G401 (cell line): ENCODE data around the gene HIP1. TPM values are rescaled to one million over a fixed set of nuclear protein-coding genes. Genes with fewer than 3 reads are reported as not detected.
"Not testable (repeated sequence)": the region's sequence is repeated elsewhere in the genome, so short reads cannot be mapped to it uniquely, and the experiment has no call there.

Experiments
- DNase-seq: peaks from one replicate; pipeline ENCODE4 v3.0.0-alpha.2; 2015; ENCODE audit warnings: low spot score
- in situ Hi-C: cut with HindIII; loops from 2 replicates; pipeline ENCODE4 v1.10.0; 2016; ENCODE audit warnings: low sequenced_read_pairs, mixed read lengths
- total RNA-seq: library from RNA; depleted of rRNA; stranded (reverse); fragments of >200 nt; shearing (Covaris generic); gene quantifications from 2 replicates; pipeline ENCODE4 v1.2.3, GENCODE V29; 2014

Gene HIP1
- total RNA-seq, 1 experiment from 2014 or later: 33.2 TPM

DNA sequence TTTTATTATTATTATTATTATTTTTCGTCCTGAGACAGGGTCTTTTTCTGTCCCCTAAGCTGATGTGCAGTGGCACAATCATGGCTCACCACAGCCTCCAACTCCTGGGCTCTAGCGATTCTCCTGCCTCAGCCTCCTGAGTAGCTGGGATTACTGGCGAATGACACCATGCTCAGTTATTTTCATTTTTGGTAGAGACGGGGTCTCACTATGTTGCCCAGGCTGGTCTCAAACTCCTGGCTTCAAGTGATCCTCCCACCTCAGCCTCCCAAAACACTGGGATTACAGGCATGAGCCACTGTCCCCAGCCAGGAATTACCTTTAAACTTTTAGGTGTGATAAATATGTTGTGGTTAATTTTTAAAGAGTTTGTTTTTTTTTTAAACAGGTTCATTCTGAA, 138.0 kb downstream of the HIP1 start:
- DNase-seq, in situ Hi-C loops: not testable (repeated sequence)

DNA sequence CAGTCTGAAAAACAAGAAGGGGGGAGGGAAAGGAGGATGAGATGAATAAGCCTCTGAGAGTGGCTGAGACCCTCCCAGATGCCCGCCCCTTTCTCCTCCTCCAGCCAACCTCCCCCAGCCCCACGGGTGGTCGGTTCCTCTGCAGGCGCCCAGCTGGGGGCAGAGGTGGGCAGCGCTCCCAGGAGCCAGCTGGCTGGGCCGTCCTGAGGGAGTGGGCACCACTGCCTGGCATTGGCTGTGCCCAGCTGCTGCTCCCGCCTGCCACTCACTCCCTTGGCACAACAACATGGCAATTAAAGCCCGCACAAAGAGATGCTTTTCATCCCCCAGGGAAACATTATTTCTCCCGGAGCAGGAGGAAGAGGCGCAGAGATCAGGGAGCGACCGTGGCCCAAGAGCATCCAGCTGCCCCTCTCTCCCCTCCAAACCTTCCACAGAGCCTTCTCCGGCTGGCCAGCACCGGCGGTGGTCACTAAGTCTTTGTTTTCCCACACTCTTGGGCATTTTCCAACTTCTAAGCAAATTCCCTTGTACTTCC, 139.4 kb downstream of the HIP1 start:
- in situ Hi-C loops: loop anchor here (25.0 kb wide), 1 partner anchor 163 kb away; the partner anchor contains the start of gene CCL26

DNA sequence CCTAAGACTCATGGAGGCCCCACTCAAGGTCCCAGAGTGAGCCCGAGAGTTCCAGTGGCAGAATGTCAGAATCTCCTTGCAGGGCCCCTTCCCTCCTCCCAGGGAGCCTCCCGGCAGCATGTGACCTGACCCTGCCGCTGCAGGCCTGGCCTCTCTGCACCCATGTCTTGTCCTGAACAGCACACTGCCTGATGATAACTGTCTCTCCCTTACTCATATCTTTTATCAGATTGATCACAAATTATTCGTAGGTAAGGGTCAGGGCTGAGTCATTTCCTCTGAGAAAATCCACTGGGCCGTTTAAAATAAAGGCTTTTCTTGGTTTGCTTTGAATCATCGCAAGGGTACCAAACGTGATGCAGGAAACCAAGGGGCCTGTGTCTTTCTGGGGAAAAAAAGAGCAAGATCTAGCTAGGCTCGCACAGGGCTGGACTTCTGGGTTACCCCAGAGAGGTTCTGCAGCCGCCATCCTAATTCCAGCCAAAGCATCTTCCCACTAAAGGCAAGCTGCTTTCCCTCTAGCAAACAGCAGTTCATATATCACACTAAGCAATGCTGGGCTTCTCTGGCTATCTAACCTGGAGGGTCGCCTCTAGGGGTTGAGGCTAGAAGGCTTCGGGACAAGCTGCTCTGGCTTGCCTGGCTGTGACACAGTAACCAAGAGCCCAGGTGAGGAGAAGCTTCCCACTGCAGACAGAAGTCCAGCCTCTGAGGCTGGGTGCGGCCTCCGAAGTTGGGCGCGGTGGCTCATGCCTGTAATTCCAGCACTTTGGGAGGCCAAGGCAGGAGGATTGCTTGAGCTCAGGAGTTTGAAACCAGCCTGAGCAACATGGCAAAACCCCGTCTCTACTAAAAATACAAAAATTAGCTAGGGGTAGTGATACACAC, 141.8 kb downstream of the HIP1 start:
- in situ Hi-C loops: loop anchor here (25.0 kb wide), 1 partner anchor 165 kb away; the partner anchor contains the start of gene CCL26
- no peak for DNase-seq

More for the DNA sequence above, 139.4 kb downstream of the HIP1 start:
- peak; percentile 35 for DNase-seq

DNA sequence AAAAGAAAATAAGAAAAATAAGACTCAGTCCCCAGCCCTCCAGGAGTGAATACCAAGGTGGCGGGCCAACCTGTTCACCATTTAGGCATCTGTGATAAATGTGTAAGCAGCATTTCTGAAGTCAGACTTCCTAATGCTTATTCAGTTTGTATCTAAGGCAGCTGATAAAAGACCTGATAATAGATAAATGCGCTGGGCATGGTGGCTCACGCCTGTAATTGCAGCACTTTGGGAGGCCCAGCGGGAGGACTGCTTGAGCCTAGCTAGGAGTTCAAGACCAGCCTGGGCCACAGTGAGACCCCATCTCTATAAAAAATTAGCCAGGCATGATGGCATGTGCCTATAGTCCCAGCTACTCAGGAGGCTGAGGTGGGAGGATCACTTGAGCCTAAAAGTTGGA, 143.0 kb downstream of the HIP1 start:
- in situ Hi-C loops: loop anchor here (25.0 kb wide), 1 partner anchor 167 kb away; the partner anchor contains the start of gene CCL26
- no peak for DNase-seq

DNA sequence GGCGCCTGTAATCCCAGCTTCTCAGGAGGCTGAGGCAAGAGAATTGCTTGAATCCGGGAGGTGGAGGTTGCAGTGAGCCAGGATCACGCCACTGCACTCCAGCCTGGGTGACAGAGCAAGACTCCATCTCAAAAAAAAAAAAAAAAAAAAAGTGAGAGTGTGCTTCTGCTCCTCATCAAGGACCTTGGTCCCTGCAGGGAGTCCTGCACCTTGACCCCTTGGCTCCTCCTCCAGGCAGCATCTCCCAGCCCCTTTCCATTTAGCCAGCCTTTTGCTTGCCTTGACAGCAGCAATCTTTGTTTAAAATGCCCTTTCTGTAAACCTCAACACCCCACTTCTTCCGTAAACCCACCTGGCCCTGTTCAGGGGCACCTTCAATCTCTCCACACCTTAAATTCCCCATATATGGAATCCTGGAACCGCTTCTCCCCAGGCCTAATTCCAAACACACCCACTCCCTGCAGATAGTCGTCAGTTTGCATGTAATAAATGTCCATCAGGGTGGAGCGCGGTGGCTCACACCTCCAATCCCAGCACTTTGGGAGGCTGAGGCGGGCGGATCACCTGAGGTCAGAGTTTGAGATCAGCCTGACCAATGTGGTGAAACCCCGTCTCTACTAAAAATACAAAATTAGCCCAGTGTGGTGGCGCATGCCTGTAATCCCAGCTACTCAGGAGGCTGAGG, 145.1 kb downstream of the HIP1 start:
- not testable (repeated sequence) for DNase-seq
- in situ Hi-C loops: loop anchor here (25.0 kb wide), 1 partner anchor 169 kb away; the partner anchor contains the start of gene CCL26

DNA sequence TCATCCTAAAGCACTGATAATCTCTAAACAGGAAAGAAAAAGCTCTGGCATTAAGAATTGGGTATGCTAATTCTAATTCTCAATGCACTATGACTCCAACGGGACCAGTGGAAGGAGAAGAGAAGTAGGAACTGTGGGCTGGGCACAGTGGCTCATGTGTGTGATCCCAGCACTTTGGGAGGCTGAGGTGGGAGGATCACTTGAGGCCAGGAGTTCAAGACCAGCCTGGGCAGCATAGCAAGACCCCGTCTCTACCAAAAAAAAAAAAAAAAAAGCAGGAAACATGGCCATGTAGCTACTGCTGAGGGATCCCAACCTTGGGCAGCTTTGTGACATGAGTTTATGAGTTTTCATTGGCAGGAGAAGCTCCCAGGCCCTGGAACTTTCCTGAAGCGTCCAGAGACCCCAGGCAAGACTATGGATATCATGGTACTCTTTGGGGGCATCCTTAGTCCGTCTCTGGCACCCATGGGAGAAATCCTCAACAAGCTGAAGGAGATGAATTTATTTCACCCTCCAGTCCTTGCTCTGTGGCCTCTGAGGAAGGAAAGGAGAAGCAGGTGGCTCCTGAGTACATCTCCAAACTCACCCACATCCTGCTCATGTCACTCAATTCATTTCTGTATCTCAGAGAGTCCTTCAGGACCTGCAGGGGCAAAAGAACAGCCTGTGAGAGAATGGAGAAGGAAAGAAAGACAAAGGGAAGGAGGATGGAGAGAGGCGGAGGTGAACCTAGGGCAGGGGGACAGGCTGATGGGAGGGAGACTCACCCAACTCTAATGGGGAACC, 147.1 kb downstream of the HIP1 start:
- DNase-seq: no peak
- in situ Hi-C loops: loop anchor here (25.0 kb wide), 1 partner anchor 171 kb away; the partner anchor contains the start of gene CCL26

DNA sequence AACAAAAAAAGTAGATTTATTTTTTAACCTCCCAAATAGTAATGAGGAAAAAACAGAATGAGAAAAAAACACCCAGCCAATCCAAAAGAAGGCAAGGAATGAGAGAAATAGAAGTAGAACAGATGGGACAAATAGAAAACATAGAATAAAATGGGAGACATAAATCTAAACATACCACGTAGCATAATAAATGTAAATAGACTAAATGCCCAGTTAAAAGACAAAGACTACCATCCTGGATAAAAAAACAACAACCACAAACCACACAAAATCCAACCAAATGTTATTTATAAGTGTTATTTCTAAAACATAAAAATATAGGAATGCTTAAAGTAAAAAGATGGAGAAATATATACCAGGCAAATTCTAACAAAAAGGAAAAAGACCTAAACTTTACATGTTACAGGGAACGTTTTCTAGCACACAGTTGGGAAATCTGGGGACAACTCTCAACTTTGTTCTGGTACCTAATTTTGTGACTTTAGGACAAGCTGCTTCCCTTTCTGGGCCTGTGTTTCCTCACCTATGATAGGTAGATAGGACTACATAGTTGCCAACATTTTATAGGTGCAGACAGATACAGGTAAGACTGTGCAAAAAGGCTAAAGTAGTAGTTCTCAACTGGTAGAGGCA, 148.3 kb downstream of the HIP1 start:
- DNase-seq: no peak

DNA sequence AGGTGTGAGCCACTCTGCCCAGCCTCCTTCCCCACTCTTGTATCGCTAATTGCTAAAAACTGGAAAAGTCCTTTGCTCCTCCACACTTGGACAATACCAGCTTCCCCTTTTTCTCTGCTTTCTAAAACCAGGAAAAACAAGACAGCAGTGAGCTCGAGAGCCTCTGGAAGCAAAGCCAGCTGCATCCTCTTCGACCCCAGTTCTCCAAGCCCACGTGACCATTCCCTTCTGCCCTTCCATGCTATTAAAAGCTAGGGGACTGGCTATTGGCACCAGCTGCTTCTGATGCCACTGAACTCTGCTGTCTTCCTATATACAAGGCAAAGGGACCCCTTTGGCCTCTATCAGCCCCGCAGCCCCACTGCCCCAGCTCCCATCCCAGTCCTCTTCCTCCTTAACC, 154.4 kb downstream of the HIP1 start:
- no peak for DNase-seq
- in situ Hi-C loops: loop anchor here (25.0 kb wide), 1 partner anchor 178 kb away; the partner anchor contains the start of gene CCL26

More for the DNA sequence above, 148.3 kb downstream of the HIP1 start:
- in situ Hi-C loops: loop anchor here (25.0 kb wide), 1 partner anchor 172 kb away; the partner anchor contains the start of gene CCL26

DNA sequence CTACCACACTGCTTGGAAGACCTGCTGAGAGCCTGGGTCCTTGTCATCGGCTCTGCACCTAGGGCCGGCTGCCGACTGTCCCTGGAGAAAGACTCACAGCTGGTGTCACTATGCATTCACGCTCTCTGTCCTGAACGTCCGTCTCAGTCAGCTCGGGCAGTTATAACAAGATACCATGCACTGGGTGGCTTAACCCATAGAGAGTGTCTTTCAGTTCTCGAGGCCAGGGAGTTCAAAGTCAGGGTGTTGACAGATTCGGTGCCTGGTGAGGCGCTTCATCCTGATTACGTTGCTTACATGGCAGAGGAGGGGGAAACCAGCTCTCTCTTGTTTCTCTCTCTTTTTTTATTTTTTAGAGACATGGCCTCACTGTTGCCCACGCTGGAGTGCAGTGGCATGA, 155.5 kb downstream of the HIP1 start:
- in situ Hi-C loops: loop anchor here (25.0 kb wide), 1 partner anchor 179 kb away; the partner anchor contains the start of gene CCL26
- DNase-seq: no peak

DNA sequence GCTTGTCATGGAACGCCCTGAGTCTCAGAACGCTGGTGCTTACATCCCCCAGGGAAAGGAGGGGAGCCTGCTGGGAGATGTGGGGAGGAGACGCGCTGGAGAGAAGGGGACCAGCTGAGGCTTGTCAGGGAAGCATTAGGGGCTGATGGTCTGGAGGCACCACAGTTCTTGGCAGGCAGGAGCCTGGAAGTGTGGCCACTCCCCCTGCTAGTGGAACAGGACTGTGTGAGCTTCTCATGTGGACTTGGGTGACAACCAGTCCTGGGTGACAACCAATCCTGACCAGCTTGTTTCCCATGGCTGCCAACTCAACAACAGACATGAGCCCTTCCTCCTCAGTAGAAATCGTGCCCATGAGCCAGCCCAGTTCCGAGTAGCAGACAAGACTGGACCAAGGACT, 158.8 kb downstream of the HIP1 start:
- in situ Hi-C loops: loop anchor here (25.0 kb wide), 1 partner anchor 182 kb away; the partner anchor contains the start of gene CCL26
- DNase-seq: no peak

DNA sequence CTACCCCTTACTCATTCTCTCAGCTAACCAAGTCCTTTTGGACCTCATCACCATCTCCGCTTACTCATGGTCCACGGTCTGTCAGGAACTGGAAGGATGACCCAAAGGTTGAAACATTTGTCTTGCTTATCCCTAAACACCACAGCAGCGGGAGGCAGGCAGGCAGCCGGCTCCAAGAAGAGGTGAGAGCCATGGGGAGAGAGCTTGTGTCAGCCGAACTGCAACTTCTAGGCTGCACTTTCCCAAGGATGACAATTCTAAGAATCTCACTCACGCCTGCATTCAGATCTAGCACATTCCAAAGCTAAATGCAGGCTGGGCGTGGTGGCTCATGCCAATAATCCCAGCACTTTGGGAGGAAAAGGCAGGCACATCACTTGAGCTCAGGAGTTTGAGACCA, 160.7 kb downstream of the HIP1 start:
- in situ Hi-C loops: loop anchor here (25.0 kb wide), 1 partner anchor 184 kb away; the partner anchor contains the start of gene CCL26
- no peak for DNase-seq

DNA sequence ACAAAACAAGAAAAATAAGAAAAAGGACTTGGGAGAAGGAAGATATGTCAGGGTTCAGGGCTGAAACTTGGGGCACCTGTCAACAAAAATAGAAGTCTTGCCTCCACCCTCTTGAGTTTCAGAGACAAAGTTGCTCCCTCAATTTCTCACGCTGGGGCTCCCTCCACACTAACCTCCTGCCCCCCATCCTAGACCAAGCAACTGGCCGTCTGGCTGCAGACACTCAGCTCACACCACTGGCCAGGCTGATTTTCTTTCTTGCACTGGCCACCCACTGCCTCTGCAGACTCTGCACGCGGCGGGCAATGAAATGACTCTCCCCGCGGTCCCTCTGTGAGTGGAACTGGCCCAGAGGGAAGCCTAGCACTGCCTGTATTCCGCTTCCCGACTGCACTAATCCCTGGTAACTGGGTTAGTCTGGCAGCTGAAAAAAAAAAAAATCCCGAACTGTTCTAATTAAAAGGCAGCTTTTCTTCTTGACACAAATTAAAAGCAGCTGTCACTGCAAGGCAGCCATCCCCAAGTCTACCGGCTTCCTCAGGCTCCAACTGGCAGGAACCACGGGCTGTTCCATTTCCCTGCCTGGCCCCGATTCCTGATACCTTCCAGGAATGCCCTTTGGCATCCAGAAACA, 163.1 kb downstream of the HIP1 start:
- in situ Hi-C loops: loop anchor here (25.0 kb wide), 1 partner anchor 187 kb away; the partner anchor contains the start of gene CCL26
- DNase-seq: peak; percentile 41

DNA sequence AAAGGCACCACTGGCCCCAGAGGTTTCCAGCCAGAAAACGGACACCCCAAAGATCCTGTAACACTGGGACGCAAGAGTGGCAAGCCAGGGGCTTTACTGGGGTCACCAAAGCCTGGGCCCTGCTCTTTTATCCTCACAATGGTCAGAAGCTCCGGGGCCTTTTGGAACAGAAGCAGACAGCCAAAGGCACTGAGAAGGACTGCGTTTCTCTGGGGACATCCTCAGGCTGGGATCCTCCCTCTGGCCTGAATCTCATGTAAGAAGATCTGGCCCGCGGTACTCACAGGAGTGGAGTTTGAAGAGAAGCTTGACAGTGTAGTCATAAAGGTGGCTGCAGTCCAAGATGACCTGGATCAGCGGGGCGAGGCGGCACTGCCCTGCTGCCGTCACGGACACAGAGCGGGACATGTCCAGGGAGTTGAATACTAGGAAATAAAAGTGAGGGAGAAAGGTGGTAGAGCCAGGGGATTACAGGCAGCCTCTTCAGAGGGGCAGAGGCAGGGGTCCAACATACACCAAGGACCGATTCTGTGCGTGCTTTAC, 165.2 kb downstream of the HIP1 start:
- in situ Hi-C loops: no loop called here
- DNase-seq: no peak

DNA sequence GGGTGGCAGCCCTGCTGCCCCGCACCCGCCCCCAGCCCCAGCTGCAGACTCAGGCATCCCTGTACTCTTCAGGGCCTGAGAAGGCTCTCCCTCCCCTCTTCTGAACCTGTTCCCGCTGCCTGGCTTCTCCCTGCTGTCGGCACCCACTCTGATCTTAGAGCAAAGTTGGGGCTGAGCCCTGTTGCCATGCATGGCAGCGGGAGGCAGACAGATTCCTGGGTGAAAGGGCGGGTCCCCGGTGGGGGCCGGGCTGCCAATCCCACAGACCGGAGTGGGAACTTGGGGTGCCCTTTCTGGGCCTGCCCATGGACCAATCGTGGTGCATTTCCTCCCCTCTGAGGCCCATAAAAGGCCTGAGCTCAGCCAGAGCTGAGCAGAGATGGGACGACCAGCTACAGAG, 165.9 kb downstream of the HIP1 start:
- DNase-seq: no peak
- in situ Hi-C loops: no loop called here

DNA sequence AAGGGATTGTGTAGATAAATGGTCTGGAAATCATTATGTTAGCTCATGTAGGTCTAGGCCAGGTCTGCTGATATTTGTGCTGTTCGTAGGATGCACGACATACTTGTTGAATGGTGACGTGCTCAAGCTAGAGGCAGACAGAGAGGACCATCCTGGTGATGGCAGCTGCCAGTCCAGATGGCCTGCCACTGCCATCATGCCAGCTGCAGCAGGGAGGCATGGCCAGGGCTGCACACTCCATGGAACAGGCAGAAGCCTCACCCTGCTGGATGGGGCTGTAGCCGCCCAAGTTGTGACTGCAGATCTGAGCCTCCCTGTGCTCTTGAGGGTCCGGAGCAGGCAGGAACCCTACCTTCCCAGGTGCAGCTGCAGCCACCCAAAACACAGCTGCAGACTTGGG, 166.3 kb downstream of the HIP1 start:
- in situ Hi-C loops: no loop called here
- DNase-seq: peak; percentile 3

DNA sequence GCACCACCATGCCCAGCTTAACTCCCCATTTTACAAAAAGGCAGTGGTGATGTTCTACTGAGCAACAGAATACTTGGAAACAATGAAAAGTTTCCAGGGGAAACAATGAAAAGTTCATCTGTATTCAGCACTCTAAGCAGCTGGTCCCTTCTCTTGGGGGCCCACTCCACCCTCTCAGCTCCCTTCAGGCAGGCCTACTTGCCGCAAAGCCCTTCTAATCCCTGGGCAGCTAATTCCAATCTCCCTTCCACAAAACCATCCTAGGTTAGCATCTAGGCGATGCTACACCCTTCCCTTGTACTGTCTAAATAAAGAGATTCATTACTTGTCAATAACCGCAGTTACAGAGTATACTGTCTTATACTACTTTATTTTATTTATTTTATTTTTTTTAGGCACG, 167.5 kb downstream of the HIP1 start:
- in situ Hi-C loops: no loop called here
- DNase-seq: no peak

DNA sequence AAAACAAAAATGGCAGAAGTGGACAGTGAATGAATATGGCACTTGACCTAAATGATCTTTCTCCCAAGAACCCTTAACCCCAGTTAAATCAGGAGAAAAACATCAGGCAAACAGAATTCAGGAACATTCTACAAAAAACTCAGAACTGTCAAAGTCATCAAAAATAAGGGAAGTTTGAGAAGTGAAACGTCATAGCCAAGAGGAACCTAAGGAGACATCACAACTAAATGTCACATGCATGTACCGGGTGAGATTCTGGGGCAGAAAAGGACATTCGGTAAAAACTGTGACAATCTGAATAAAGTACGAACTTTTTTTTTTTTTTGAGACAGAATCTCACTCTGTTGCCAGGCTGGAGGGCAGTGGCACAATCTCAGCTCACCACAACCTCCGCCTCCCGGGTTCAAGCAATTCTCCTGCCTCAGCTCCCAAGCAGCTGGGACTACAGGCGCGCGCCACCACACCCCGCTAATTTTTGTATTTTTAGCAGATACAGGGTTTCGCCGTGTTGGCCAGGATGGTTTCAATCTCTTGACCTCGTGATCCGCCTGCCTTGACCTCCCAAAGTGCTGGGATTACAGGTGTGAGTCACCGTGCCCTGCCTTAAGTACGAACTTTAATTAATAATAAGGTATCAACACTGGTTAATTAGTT, 169.0 kb downstream of the HIP1 start:
- in situ Hi-C loops, DNase-seq: not testable (repeated sequence)
